B cell (primary cell): Measurements from ENCODE around the gene CHTF18.

Experiments
- CTCF ChIP-seq: fragments of 200-600 bp; IDR thresholded peaks from one replicate; pipeline ENCODE4 v1.8.0; 2022; ENCODE audit warnings: antibody characterized with exemption, mild to moderate bottlenecking
- EZH2 ChIP-seq: IDR thresholded peaks from 2 replicates; pipeline ENCODE4 v1.6.1; 2012; ENCODE audit warnings: borderline replicate concordance, low read depth, mild to moderate bottlenecking, moderate library complexity, low read length; ENCODE audit not compliant: insufficient read depth, poor library complexity, severe bottlenecking

GRCh38 chr16:815861-816260, 27.4 kb downstream of the CHTF18 start:
- TF ChIP-seq CTCF (no peak), EZH2 (no peak)
